Measurements from ENCODE around the gene DPYSL5.
"Not testable (repeated sequence)": the region's sequence is repeated elsewhere in the genome, so short reads cannot be mapped to it uniquely, and the experiment has no call there.

Gene DPYSL5

DNA sequence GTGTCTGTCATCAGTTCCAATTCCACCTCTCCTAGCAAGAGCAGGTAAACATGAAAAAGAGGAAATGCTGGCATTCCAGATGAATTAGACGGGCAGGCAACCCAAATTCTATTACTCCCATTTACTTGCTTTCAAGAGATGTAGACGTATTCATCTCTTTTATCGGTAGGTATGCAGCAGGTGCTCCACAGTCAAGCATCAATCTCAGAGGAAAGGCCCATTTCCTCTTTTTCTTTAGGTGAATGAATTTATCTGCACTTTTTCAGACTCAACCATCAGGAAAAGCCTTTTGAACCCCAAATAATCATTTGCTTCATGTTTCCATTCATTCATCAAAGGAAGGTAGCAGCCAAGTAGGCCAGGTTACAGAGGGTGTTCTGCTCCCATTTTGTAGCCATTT is 27.9 kb downstream of the DPYSL5 start:
- DNase-seq = no peak

GRCh38 chr2:26876260-26876659 is 28.3 kb downstream of the DPYSL5 start:
- no peak for DNase-seq

DNA sequence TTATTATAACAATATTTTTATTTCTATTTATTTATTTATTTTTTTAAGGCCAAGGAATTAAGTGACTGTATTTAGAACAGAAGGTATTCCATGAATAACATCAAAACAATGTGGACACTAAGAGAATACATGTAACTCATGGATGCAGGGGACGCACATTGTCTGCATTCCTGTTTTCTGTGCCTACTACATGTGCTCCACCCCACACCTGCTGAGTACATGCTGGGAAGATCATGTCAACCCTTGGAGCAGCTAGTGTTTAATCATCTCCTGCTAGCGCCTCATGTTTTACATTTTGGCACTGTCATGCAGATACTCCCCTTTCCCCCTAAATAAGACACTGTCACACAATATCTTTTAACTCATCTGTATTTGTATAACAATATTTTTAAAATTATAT is 29.3 kb downstream of the DPYSL5 start:
- no peak for DNase-seq

GRCh38 chr2:26880161-26880560 is 32.2 kb downstream of the DPYSL5 start:
- no peak for DNase-seq

DNA sequence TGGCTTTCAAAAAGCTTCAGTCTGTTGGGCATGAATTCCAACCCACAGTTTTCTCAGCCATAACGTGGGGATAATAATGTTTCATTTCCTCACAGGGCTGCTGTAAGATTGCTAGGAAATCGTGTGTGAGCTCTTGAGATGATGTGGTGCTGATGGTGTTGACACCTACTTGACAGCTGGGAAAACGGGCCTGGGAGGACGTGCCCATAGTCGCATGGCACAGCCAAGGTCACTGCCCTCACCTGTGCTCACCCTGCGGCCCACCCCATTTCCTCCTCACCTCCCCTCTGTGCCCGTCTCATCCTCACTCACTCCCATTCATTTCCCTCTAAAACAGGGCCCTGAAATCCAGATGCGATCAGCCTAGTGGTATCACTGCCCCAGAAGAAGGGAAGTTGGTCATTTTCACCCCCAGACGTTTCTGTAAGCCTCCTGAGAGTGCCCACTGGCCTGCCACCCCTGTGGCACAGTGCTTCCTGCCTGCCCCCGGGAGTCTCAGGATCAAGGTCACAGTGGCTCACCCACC is 33.0 kb downstream of the DPYSL5 start:
- no peak for DNase-seq

- not testable (repeated sequence) for DNase-seq
These were observed 34.3 kb downstream of the DPYSL5 start for GRCh38 chr2:26882220-26882619.

- no peak for DNase-seq
These were observed 36.0 kb downstream of the DPYSL5 start for GRCh38 chr2:26883956-26884355.

DNA sequence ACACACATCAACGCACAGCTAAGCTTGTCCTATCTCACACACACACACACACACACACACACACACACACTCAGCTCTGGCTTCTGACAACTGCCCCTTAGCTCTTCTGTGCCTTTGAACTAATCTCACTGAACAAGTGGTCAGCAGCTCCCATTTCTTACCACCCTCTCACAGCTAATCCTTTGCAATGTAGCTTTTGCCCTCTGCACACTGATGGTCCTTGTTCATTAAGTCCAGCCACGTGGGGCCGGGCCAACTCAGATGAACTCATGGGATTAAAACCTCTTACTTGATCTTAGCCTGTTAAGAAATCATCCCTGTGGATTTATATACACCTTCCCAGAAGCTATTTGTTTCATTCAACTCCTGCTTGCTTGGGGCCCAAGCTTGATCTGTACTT is 36.6 kb downstream of the DPYSL5 start:
- no peak for DNase-seq

GRCh38 chr2:26885651-26886329 is 37.9 kb downstream of the DPYSL5 start:
- DNase-seq = no peak

DNA sequence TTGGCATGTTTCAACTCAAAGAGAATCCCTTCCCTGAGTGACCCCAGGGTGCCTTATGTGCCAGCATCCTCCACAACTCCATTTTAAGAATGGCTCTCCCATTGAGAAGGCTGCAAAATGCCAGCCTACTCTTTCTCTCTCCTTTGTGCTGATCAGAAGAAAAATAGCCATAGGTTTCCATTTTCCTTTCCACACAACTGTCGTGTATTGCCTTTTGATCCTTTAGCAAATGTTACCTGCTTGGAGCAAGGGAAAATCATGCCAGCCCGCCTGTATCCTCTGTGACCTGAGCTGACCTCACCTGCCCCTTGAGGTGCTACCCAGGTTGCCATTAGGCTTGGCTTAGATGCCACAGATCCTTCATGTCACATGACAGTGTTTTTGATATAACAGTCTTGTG is 38.8 kb downstream of the DPYSL5 start:
- DNase-seq = no peak

GRCh38 chr2:26887151-26887550 is 39.2 kb downstream of the DPYSL5 start:
- no peak for DNase-seq

DNA sequence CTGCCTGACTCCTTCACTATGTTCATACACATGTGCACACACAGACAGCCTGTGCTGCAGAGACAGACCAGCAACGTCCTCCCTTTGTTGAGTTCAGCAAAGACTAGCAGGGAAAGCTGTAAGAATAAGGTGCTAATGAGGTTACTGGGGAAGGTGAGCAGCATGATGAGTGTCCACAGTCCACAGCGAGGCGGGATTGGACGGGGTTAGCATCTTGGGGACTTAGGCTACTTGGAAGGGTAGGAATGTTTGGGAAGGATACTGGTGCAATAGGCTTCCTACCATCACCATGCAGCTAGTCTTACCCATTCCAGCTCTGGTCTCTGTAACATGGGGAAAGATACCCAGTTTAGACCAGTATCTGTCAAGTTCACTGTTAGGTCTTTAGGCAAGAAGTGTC is 41.9 kb downstream of the DPYSL5 start:
- DNase-seq = no peak

DNA sequence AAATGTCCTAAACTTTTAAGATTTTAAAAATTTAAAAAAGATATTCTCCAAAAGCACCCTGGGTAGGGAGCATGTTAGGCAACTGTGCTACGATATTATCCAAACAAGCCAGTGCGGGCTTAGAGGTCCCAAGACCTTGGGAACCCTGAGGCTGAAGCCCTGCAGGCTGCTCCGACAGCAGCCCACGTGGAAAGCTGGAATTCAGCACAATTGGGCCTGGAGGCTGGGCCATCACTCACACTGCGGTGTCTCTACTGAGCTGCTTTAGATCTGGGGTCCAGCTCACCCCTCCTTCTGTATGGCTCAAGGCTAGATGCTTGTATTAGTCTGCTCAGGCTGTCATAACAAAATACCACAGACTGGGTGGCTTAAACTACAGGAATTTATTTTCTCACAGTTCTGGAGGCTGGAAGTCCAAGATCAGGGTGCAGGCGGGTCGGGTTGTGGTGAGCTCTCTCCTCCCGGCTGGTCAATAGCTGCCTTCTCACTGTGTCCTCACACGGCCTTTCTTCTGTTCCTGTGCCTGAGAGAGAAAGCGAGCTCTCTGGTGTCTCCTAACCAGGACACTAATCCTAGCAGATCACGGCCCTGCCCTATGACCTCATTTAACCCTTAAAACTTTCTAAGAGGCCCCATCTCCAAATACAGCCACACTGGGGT is 42.5 kb downstream of the DPYSL5 start:
- no peak for DNase-seq

GRCh38 chr2:26892133-26892532 is 44.2 kb downstream of the DPYSL5 start:
- DNase-seq = no peak

DNA sequence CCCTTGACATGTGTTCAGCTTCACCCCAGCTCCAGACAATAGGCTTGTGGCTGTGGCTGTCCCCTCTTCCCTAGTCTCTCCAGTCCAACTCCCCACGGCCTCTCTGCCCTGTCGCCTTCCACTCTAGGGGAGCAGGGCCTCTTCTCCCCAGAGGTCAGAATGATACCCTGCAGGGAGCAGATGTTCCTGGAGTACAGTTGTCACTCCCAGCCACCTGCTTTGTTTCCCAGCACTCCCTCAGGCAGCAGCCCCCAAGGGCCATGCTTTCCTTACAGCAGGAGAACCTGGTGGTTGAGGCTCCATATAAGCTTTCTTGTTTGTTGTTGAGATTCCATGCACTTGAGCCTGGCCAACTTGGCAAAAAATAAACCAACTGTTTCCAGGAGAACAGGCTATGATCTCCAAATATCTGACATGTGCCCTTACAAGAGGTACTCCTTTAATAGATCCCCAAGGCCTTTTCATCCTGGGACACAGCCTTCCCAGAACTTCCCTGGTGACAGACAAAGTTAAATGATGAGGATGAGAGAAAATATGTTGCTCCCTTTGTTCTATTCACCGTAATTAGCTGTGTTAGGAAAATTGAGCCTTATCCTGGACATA is 45.1 kb downstream of the DPYSL5 start:
- DNase-seq = no peak

GRCh38 chr2:26894136-26894535 is 46.2 kb downstream of the DPYSL5 start:
- DNase-seq = no peak

- no peak for DNase-seq
These were observed 50.0 kb downstream of the DPYSL5 start for GRCh38 chr2:26897807-26898479.

- DNase-seq = no peak
These were observed 50.6 kb downstream of the DPYSL5 start for GRCh38 chr2:26898480-26899078.

GRCh38 chr2:26899500-26900164 is 51.7 kb downstream of the DPYSL5 start:
- DNase-seq = no peak

- no peak for DNase-seq
These were observed 52.9 kb downstream of the DPYSL5 start for GRCh38 chr2:26900831-26901321.

GRCh38 chr2:26901326-26902183 is 53.6 kb downstream of the DPYSL5 start:
- DNase-seq = no peak
